GM12892 (cell line): Measurements from ENCODE around the gene ROMO1.
"Not testable (repeated sequence)": the region's sequence is repeated elsewhere in the genome, so short reads cannot be mapped to it uniquely, and the experiment has no call there.

ENCODE experiments used
- DNase-seq: peaks from one replicate; pipeline ENCODE4 v3.0.0; 2011; ENCODE audit not compliant: insufficient read length
- FAIRE-seq: peaks from 2 replicates; lab custom pipeline; 2011; peaks lifted over from hg19 to GRCh38; lab: Jason Lieb, UNC
- POLR2A ChIP-seq: IDR thresholded peaks from 2 replicates; pipeline ENCODE4 v1.6.1; 2011; ENCODE audit warnings: low read depth, low read length, control low read depth
- POLR2AphosphoS5 ChIP-seq: IDR thresholded peaks from 2 replicates; pipeline ENCODE4 v1.6.1; 2011; ENCODE audit warnings: low read depth, low read length, control low read depth
- TAF1 ChIP-seq: IDR thresholded peaks from 2 replicates; pipeline ENCODE4 v1.6.1; 2011; ENCODE audit warnings: low read depth, mild to moderate bottlenecking, control low read depth, low read length, borderline replicate concordance

Gene ROMO1

GRCh38 chr20:35705894-35706293 lies 6.7 kb downstream of the ROMO1 start:
- DNase-seq, FAIRE-seq: not testable (repeated sequence)
- TF ChIP-seq POLR2A: peak; percentile 19; the same call in 1 of the 2 replicates

- DNase-seq, FAIRE-seq: not testable (repeated sequence)
Measured at GRCh38 chr20:35706591-35707529, 7.7 kb downstream of the ROMO1 start.

GRCh38 chr20:35708502-35708901 lies 9.3 kb downstream of the ROMO1 start:
- TF ChIP-seq POLR2A: no peak
- TF ChIP-seq TAF1: no peak
- TF ChIP-seq POLR2AphosphoS5: no peak
- no peak for DNase-seq
- FAIRE-seq: no peak

- FAIRE-seq (no peak), DNase-seq (no peak)
- TF ChIP-seq TAF1 (no peak), POLR2AphosphoS5 (peak; percentile 77), POLR2A (peak; percentile 65)
Measured at GRCh38 chr20:35709259-35709658, 10.1 kb downstream of the ROMO1 start.

GRCh38 chr20:35710039-35710438 lies 10.8 kb downstream of the ROMO1 start:
- FAIRE-seq: no peak
- no peak for TF ChIP-seq TAF1
- 0 out of 2 replicates have a peak, but pooled peaks have one; percentile 19 for TF ChIP-seq POLR2AphosphoS5
- no peak for TF ChIP-seq POLR2A
- no peak for DNase-seq

GRCh38 chr20:35710884-35711587 lies 11.8 kb downstream of the ROMO1 start:
- FAIRE-seq (no peak), DNase-seq (no peak)
- TF ChIP-seq POLR2AphosphoS5 (no peak), POLR2A (no peak), TAF1 (no peak)

GRCh38 chr20:35711588-35712209 lies 12.5 kb downstream of the ROMO1 start:
- FAIRE-seq (no peak), DNase-seq (no peak)
- no peak for TF ChIP-seq POLR2AphosphoS5
- TF ChIP-seq POLR2A: no peak
- TF ChIP-seq TAF1: no peak

GRCh38 chr20:35713120-35713519 lies 13.9 kb downstream of the ROMO1 start:
- not testable (repeated sequence) for FAIRE-seq, DNase-seq
- TF ChIP-seq POLR2AphosphoS5: peak; percentile 26; the same call in 1 of the 2 replicates

GRCh38 chr20:35714127-35714526 lies 14.9 kb downstream of the ROMO1 start:
- no peak for DNase-seq
- TF ChIP-seq TAF1: no peak
- no peak for FAIRE-seq

- no peak for FAIRE-seq
- DNase-seq: no peak
- TF ChIP-seq TAF1: no peak
- TF ChIP-seq POLR2A: no peak
- TF ChIP-seq POLR2AphosphoS5: peak; percentile 48; the same call in 1 of the 2 replicates
Measured at GRCh38 chr20:35715652-35716051, 16.4 kb downstream of the ROMO1 start.

GRCh38 chr20:35716330-35716729 lies 17.1 kb downstream of the ROMO1 start:
- FAIRE-seq: no peak
- TF ChIP-seq POLR2A (no peak), TAF1 (no peak), POLR2AphosphoS5 (no peak)
- no peak for DNase-seq
